ENCODE data around the gene CDK1.

The CDK1 gene

DNA sequence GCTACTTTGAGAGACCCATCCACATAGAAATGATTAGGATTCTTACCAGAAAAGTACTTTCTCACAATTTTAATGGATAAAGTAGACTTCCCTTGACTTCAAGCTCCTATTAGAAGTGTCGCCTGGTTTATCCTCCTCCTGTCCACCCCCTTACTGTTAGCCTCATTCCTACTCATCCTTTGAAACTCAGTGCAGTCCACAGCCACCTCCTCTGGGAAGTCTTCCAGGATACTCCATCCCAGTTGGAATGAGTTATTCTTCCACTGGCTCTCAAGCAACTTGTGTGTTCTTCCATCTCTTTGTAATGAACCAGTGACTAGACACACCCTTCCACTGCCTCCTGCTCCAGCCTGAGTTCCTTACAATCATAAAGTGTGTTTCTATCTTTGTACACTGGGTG lies 25.1 kb upstream of the CDK1 start:
- TF ChIP-seq, protein P1, sequence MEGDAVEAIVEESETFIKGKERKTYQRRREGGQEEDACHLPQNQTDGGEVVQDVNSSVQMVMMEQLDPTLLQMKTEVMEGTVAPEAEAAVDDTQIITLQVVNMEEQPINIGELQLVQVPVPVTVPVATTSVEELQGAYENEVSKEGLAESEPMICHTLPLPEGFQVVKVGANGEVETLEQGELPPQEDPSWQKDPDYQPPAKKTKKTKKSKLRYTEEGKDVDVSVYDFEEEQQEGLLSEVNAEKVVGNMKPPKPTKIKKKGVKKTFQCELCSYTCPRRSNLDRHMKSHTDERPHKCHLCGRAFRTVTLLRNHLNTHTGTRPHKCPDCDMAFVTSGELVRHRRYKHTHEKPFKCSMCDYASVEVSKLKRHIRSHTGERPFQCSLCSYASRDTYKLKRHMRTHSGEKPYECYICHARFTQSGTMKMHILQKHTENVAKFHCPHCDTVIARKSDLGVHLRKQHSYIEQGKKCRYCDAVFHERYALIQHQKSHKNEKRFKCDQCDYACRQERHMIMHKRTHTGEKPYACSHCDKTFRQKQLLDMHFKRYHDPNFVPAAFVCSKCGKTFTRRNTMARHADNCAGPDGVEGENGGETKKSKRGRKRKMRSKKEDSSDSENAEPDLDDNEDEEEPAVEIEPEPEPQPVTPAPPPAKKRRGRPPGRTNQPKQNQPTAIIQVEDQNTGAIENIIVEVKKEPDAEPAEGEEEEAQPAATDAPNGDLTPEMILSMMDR (IDR thresholded peaks at IDR 0.05; ENCODE audit: low read depth, low read length) = no peak
- no peak overlapping the region for H3K4me3 ChIP-seq (replicated peaks in 1 of 2; ENCODE audit: low read depth in 2 of 2, low read length in 2 of 2)
- DNase-seq (ENCODE audit: low read depth in 2 of 2) = no peak

DNA sequence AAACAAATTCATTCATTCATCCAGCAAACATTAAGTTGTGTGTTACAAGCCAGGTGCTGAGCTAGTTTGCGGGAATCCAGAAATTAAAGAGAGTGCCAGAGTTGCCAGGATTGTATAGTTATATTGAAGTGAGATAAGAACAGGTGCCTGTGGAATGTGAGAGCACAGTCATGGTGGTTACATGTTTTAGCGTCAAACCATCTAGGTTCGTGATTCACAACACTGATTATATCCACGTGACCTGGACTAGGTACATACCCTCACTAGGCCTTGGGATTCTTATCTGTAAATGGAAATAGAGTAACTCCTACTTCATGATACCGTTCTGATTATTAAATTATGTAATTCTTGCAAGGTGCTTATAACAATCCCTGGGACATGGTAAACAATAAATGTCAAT lies 24.5 kb upstream of the CDK1 start:
- DNase-seq (ENCODE audit: low read depth in 2 of 2) = no peak
- TF ChIP-seq, protein P1 (IDR thresholded peaks at IDR 0.05; ENCODE audit: low read depth, low read length) = no peak

DNA sequence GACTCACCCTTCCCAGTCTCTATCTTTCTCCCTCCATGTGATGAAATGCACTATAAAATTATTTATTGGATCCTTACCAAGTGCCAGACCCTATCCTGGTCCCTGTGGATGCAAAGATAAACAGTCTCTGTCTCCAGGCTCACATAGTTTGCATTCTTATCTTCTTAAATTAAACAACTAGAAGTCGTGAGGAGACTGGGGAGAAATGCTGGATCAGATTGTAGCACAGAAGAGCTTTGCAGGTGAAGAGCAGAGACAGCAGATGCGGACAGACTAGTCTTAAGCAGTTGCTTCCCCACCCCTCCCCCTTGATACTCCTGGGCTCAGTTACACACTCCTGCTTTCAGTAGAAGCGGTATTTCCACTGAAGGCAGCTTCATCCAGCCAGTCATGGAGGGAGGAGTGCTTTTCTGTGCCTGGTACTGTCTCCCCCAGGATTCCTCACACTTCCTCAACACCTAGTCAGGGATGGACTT lies 20.8 kb upstream of the CDK1 start:
- no peak overlapping the region for H3K4me3 ChIP-seq (replicated peaks in 1 of 2; ENCODE audit: low read depth in 2 of 2, low read length in 2 of 2)
- DNase-seq (ENCODE audit: low read depth in 2 of 2) = no peak
- TF ChIP-seq, protein P1 (IDR thresholded peaks at IDR 0.05; ENCODE audit: low read depth, low read length) = no peak

More for the DNA sequence above, 24.5 kb upstream of the CDK1 start:
- no peak overlapping the region for H3K4me3 ChIP-seq (replicated peaks in 1 of 2; ENCODE audit: low read depth in 2 of 2, low read length in 2 of 2)

DNA sequence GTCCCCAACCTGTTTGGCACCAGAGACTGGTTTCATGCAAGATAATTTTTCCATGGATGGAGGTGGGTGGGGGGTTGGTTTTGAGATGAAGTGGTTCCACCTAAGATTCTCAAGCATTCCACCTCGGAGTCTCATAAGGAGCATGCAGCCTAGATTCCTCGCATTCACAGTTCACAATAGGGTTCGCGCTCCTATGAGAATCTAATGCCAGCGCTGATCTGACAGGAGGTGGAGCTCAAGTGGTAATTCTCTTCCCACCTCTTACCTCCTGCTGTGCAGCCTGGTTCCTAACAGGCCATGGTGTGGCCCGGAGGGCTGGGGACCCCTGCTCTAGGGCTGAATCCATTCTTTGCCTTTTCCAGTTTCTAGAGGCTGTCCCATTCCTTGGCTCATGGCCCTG lies 19.1 kb upstream of the CDK1 start:
- H3K4me3 ChIP-seq (replicated peaks in 1 of 2; ENCODE audit: low read depth in 2 of 2, low read length in 2 of 2) = no peak overlapping the region
- TF ChIP-seq, protein P1 (IDR thresholded peaks at IDR 0.05; ENCODE audit: low read depth, low read length) = no peak
- DNase-seq (ENCODE audit: low read depth in 2 of 2) = no peak

DNA sequence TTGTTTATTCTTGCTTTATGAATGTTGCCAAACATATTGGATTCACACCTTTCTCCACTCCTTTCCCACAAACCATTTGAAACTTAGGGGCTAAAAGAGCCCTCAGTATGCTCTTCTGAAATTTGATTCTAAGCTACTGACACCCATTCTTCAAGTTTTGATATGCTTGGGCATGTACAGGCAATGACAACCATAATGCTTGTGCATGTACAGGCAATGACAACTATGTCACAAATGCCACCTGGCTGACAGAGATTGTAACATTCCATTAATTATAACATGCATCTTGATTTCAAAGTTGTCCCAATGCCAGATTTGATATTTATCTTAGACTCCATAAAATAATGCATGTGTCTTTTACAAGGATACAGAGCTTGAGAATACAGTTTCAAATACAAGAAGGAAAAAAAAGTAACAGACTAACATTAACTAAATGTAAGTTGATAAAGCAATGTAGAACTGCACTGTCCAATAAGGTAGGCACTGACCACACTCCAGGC lies 17.5 kb upstream of the CDK1 start:
- TF ChIP-seq, protein P1 (IDR thresholded peaks at IDR 0.05; ENCODE audit: low read depth, low read length) = no peak
- DNase-seq (ENCODE audit: low read depth in 2 of 2) = no peak
- H3K4me3 ChIP-seq (replicated peaks in 1 of 2; ENCODE audit: low read depth in 2 of 2, low read length in 2 of 2) = no peak overlapping the region

DNA sequence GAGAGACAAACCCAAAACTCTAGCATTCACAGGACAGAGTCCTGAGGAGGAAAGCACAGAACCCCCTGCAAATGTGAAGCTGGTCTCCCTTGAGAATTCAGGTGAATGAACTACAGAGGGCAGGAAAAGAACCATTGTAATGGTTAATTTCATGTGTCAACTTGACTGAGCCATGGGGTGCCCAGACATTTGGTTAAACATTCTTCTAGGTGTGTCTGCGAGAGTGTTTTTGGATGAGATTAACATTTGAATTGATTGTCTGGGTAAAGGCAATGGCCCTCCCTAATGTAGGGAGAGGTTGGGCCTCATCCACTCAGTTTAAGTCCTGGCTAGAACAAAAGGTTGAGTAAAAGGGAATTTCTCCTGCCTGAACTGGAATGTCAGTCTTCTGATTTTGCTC lies 15.7 kb upstream of the CDK1 start:
- no peak overlapping the region for H3K4me3 ChIP-seq (replicated peaks in 1 of 2; ENCODE audit: low read depth in 2 of 2, low read length in 2 of 2)
- TF ChIP-seq, protein P1 (IDR thresholded peaks at IDR 0.05; ENCODE audit: low read depth, low read length) = no peak
- DNase-seq (ENCODE audit: low read depth in 2 of 2) = no peak

DNA sequence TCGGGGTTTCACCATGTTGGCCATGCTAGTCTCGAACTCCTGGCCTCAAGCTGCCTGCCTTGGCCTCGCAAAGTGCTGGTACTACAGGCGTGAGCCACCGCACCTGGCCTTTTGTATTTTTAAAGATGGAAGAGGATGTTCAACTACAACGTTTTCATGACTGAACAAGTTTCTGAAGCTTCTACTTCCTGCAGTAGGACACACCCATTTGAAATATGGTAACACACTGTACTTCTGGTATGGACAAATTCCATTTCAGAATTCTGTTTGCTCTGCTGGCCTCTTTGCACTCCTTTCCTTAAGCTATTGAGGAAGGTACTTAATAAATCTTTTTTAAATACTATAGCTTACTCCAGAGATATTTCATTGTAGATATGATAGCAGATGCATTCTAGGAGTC lies 10.9 kb upstream of the CDK1 start:
- DNase-seq (ENCODE audit: low read depth in 2 of 2) = no peak
- TF ChIP-seq, protein P1 (IDR thresholded peaks at IDR 0.05; ENCODE audit: low read depth, low read length) = no peak
- no peak overlapping the region for H3K4me3 ChIP-seq (replicated peaks in 1 of 2; ENCODE audit: low read depth in 2 of 2, low read length in 2 of 2)

All from cardiac fibroblast (primary cell).